CD4-positive, alpha-beta T cell treated with Interleukin-4 for 4 hours (primary cell): ENCODE results near the gene PPP1R9A.

ENCODE experiments used
- DNase-seq: peaks from one replicate; pipeline ENCODE4 v3.0.0-alpha.2; 2020

The PPP1R9A gene

GRCh38 chr7:94912085-94912484 is 4.7 kb downstream of the PPP1R9A start:
- no peak for DNase-seq

GRCh38 chr7:94913391-94913790 is 6.0 kb downstream of the PPP1R9A start:
- no peak for DNase-seq

GRCh38 chr7:94921911-94922310 is 14.5 kb downstream of the PPP1R9A start:
- DNase-seq = no peak

- DNase-seq = no peak
Observed at GRCh38 chr7:94922457-94922856, 15.1 kb downstream of the PPP1R9A start.

GRCh38 chr7:94923412-94923811 is 16.0 kb downstream of the PPP1R9A start:
- no peak for DNase-seq

- no peak for DNase-seq
Observed at GRCh38 chr7:94928168-94928707, 20.8 kb downstream of the PPP1R9A start.

- DNase-seq = no peak
Observed at GRCh38 chr7:94933256-94933990, 26.0 kb downstream of the PPP1R9A start.

GRCh38 chr7:94939395-94939794 is 32.0 kb downstream of the PPP1R9A start:
- no peak for DNase-seq

- DNase-seq = no peak
Observed at GRCh38 chr7:94940241-94940640, 32.8 kb downstream of the PPP1R9A start.

GRCh38 chr7:94941844-94942632 is 34.6 kb downstream of the PPP1R9A start:
- no peak for DNase-seq

- DNase-seq = no peak
Observed at GRCh38 chr7:94943134-94943533, 35.7 kb downstream of the PPP1R9A start.

GRCh38 chr7:94949532-94949931 is 42.1 kb downstream of the PPP1R9A start:
- no peak for DNase-seq

- DNase-seq = no peak
Observed at GRCh38 chr7:94955807-94956206, 48.4 kb downstream of the PPP1R9A start.

- DNase-seq = no peak
Observed at GRCh38 chr7:94957061-94957460, 49.7 kb downstream of the PPP1R9A start.

- no peak for DNase-seq
Observed at GRCh38 chr7:94962661-94963060, 55.3 kb downstream of the PPP1R9A start.

GRCh38 chr7:94969434-94970084 is 62.2 kb downstream of the PPP1R9A start:
- no peak for DNase-seq

- no peak for DNase-seq
Observed at GRCh38 chr7:94970085-94970576, 62.7 kb downstream of the PPP1R9A start.

- no peak for DNase-seq
Observed at GRCh38 chr7:94971051-94971867, 63.9 kb downstream of the PPP1R9A start.

GRCh38 chr7:94972296-94972695 is 64.9 kb downstream of the PPP1R9A start:
- DNase-seq = no peak

- no peak for DNase-seq
Observed at GRCh38 chr7:94973844-94974243, 66.5 kb downstream of the PPP1R9A start.

GRCh38 chr7:94974423-94974822 is 67.0 kb downstream of the PPP1R9A start:
- no peak for DNase-seq

GRCh38 chr7:94975336-94975735 is 67.9 kb downstream of the PPP1R9A start:
- DNase-seq = no peak
